ENCODE results near the gene OSM.

- TF ChIP-seq, protein P1, sequence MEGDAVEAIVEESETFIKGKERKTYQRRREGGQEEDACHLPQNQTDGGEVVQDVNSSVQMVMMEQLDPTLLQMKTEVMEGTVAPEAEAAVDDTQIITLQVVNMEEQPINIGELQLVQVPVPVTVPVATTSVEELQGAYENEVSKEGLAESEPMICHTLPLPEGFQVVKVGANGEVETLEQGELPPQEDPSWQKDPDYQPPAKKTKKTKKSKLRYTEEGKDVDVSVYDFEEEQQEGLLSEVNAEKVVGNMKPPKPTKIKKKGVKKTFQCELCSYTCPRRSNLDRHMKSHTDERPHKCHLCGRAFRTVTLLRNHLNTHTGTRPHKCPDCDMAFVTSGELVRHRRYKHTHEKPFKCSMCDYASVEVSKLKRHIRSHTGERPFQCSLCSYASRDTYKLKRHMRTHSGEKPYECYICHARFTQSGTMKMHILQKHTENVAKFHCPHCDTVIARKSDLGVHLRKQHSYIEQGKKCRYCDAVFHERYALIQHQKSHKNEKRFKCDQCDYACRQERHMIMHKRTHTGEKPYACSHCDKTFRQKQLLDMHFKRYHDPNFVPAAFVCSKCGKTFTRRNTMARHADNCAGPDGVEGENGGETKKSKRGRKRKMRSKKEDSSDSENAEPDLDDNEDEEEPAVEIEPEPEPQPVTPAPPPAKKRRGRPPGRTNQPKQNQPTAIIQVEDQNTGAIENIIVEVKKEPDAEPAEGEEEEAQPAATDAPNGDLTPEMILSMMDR (IDR thresholded peaks at IDR 0.05; ENCODE audit: low read length): no peak
- TF ChIP-seq EZH2 (optimal IDR thresholded peaks at IDR 0.05; ENCODE audit: low read depth, low read length) (no peak), EZH2phosphoT487 (IDR thresholded peaks at IDR 0.05; ENCODE audit: low read length) (no peak)
These were observed 4.5 kb downstream of the OSM start for GRCh38 chr22:30262112-30262511.
